HG03521 (cell line): ENCODE results near the gene CERS5.

ENCODE experiments used
- ATAC-seq: cut with Tn5 transposase; IDR thresholded peaks from one replicate; pipeline ENCODE4 v1.9.1; 2021; ENCODE audit warnings: mild to moderate bottlenecking, moderate library complexity; ENCODE audit not compliant: unreplicated experiment

Gene CERS5

GRCh38 chr12:50142993-50143392 is 24.2 kb downstream of the CERS5 start:
- no peak for ATAC-seq

- no peak for ATAC-seq
These were observed 34.5 kb downstream of the CERS5 start for GRCh38 chr12:50132505-50133135.

GRCh38 chr12:50129290-50129689 is 37.9 kb downstream of the CERS5 start:
- ATAC-seq = no peak

- no peak for ATAC-seq
These were observed 39.6 kb downstream of the CERS5 start for GRCh38 chr12:50127546-50127945.

GRCh38 chr12:50123203-50123602 is 44.0 kb downstream of the CERS5 start:
- no peak for ATAC-seq

- no peak for ATAC-seq
These were observed 45.5 kb downstream of the CERS5 start for GRCh38 chr12:50121641-50122040.

- ATAC-seq = no peak
These were observed 46.2 kb downstream of the CERS5 start for GRCh38 chr12:50120953-50121352.

- ATAC-seq = no peak
These were observed 46.6 kb downstream of the CERS5 start for GRCh38 chr12:50120521-50120920.

GRCh38 chr12:50119387-50119786 is 47.8 kb downstream of the CERS5 start:
- ATAC-seq = no peak

- ATAC-seq = no peak
These were observed 50.0 kb downstream of the CERS5 start for GRCh38 chr12:50117057-50117622.

GRCh38 chr12:50112456-50113218 is 54.5 kb downstream of the CERS5 start:
- ATAC-seq = no peak

GRCh38 chr12:50111693-50112455 is 55.3 kb downstream of the CERS5 start, which contains the start of gene COX14:
TSS of gene COX14 (plus strand) at chr12:50112236. CDS start at chr12:50120044, 7,808 bp downstream.
- ATAC-seq = peak; percentile 79

- no peak for ATAC-seq
These were observed 55.8 kb downstream of the CERS5 start for GRCh38 chr12:50111395-50111692.

GRCh38 chr12:50110762-50111351 is 56.3 kb downstream of the CERS5 start:
- no peak for ATAC-seq

GRCh38 chr12:50110127-50110761 is 56.9 kb downstream of the CERS5 start:
- no peak for ATAC-seq

GRCh38 chr12:50109319-50109718 is 57.9 kb downstream of the CERS5 start:
- ATAC-seq = no peak

GRCh38 chr12:50107416-50108268 is 59.5 kb downstream of the CERS5 start:
- ATAC-seq = no peak

- no peak for ATAC-seq
These were observed 60.3 kb downstream of the CERS5 start for GRCh38 chr12:50106907-50107306.

GRCh38 chr12:50105913-50106450 is 61.2 kb downstream of the CERS5 start:
- no peak for ATAC-seq
